Measurements from ENCODE around the gene TPD52L1.

The TPD52L1 gene

GRCh38 chr6:125254321-125254720 lies 100.7 kb downstream of the TPD52L1 start:
- Histone ChIP-seq H3K27ac (ENCODE audit: low read depth, low read length) (no peak overlapping the region), H4K5ac (ENCODE audit: low read length) (no peak overlapping the region), H3K79me2 (ENCODE audit: control insufficient read depth, insufficient read depth, low read length) (no peaks in the 10 kb centered on the region), H3K18ac (ENCODE audit: low read length) (no peak overlapping the region), H3K4me3 (ENCODE audit: low read length) (no peak overlapping the region), H2AK5ac (ENCODE audit: low read length) (no peak overlapping the region), H2BK5ac (ENCODE audit: low read length) (no peak overlapping the region), H4K8ac (ENCODE audit: low read depth, low read length) (no peak overlapping the region), H2BK120ac (ENCODE audit: low read depth, low read length) (no peak overlapping the region), H3K23ac (ENCODE audit: low read length) (no peak overlapping the region), H3K27me3 (ENCODE audit: insufficient read depth, low read length, poor library complexity) (no peaks in the 10 kb centered on the region), H3K56ac (ENCODE audit: low read length) (no peak overlapping the region), H3K9ac (ENCODE audit: low read length) (no peak overlapping the region), H3K36me3 (ENCODE audit: control insufficient read depth, insufficient read depth, low read length) (no peaks in the 10 kb centered on the region), H3K4me2 (ENCODE audit: low read length) (no peak overlapping the region), H2BK15ac (replicated peaks; ENCODE audit: low read depth) (no peak overlapping the region), H3K4me1 (ENCODE audit: control insufficient read depth, low read depth, low read length) (no peaks in the 10 kb centered on the region), H3K4ac (ENCODE audit: low read depth, low read length) (no peak overlapping the region), H3K79me1 (ENCODE audit: low read length) (no peaks in the 10 kb centered on the region)
- DNase-seq: no peak
- WGBS (ENCODE audit: extremely low coverage, insufficient coverage, low lambda C conversion rate): no CpG with 5 or more reads among the region's 3 CpGs

- H3K4me2 ChIP-seq (ENCODE audit: low read length): no peak overlapping the region
- no CpG with 5 or more reads among the region's 3 CpGs for WGBS (ENCODE audit: extremely low coverage, insufficient coverage, low lambda C conversion rate)
These were observed 101.6 kb downstream of the TPD52L1 start for GRCh38 chr6:125255201-125255600.

GRCh38 chr6:125257351-125257750 lies 103.8 kb downstream of the TPD52L1 start:
- WGBS (ENCODE audit: extremely low coverage, insufficient coverage, low lambda C conversion rate): no CpG with 5 or more reads among the region's 3 CpGs
- no peak for DNase-seq
- no peak overlapping the region for H3K4me3 ChIP-seq (ENCODE audit: low read length)

More at GRCh38 chr6:125255201-125255600, 101.6 kb downstream of the TPD52L1 start:
- no peaks in the 10 kb centered on the region for H3K79me2 ChIP-seq (ENCODE audit: control insufficient read depth, insufficient read depth, low read length)
- no peak overlapping the region for H2BK120ac ChIP-seq (ENCODE audit: low read depth, low read length)
- no peak overlapping the region for H4K5ac ChIP-seq (ENCODE audit: low read length)
- H3K79me1 ChIP-seq (ENCODE audit: low read length): no peaks in the 10 kb centered on the region
- H4K8ac ChIP-seq (ENCODE audit: low read depth, low read length): no peak overlapping the region
- H3K9ac ChIP-seq (ENCODE audit: low read length): no peak overlapping the region
- no peak overlapping the region for H3K27ac ChIP-seq (ENCODE audit: low read depth, low read length)
- DNase-seq: no peak
- no peak overlapping the region for H2AK5ac ChIP-seq (ENCODE audit: low read length)
- no peaks in the 10 kb centered on the region for H3K36me3 ChIP-seq (ENCODE audit: control insufficient read depth, insufficient read depth, low read length)
- H2BK15ac ChIP-seq (replicated peaks; ENCODE audit: low read depth): no peak overlapping the region
- no peak overlapping the region for H3K23ac ChIP-seq (ENCODE audit: low read length)
- no peaks in the 10 kb centered on the region for H3K27me3 ChIP-seq (ENCODE audit: insufficient read depth, low read length, poor library complexity)
- H3K4ac ChIP-seq (ENCODE audit: low read depth, low read length): no peak overlapping the region
- no peak overlapping the region for H3K18ac ChIP-seq (ENCODE audit: low read length)
- no peak overlapping the region for H3K4me3 ChIP-seq (ENCODE audit: low read length)
- H3K4me1 ChIP-seq (ENCODE audit: control insufficient read depth, low read depth, low read length): no peaks in the 10 kb centered on the region
- H2BK5ac ChIP-seq (ENCODE audit: low read length): no peak overlapping the region
- H3K56ac ChIP-seq (ENCODE audit: low read length): no peak overlapping the region

GRCh38 chr6:125258651-125259353 lies 105.2 kb downstream of the TPD52L1 start:
- H3K4ac ChIP-seq (ENCODE audit: low read depth, low read length): no peak overlapping the region
- H3K27ac ChIP-seq (ENCODE audit: low read depth, low read length): no peak overlapping the region
- H2BK5ac ChIP-seq (ENCODE audit: low read length): no peak overlapping the region
- H4K5ac ChIP-seq (ENCODE audit: low read length): no peak overlapping the region
- H3K79me2 ChIP-seq (ENCODE audit: control insufficient read depth, insufficient read depth, low read length): no peaks in the 10 kb centered on the region
- H3K36me3 ChIP-seq (ENCODE audit: control insufficient read depth, insufficient read depth, low read length): no peaks in the 10 kb centered on the region
- H2AK5ac ChIP-seq (ENCODE audit: low read length): no peak overlapping the region
- H3K4me2 ChIP-seq (ENCODE audit: low read length): no peak overlapping the region
- H3K4me1 ChIP-seq (ENCODE audit: control insufficient read depth, low read depth, low read length): no peaks in the 10 kb centered on the region
- H2BK15ac ChIP-seq (replicated peaks; ENCODE audit: low read depth): no peak overlapping the region
- H3K56ac ChIP-seq (ENCODE audit: low read length): no peak overlapping the region
- H3K4me3 ChIP-seq (ENCODE audit: low read length): no peak overlapping the region
- H3K27me3 ChIP-seq (ENCODE audit: insufficient read depth, low read length, poor library complexity): no peaks in the 10 kb centered on the region
- no peaks in the 10 kb centered on the region for H3K79me1 ChIP-seq (ENCODE audit: low read length)
- no peak for DNase-seq
- H2BK120ac ChIP-seq (ENCODE audit: low read depth, low read length): no peak overlapping the region
- WGBS (ENCODE audit: extremely low coverage, insufficient coverage, low lambda C conversion rate): no CpG with 5 or more reads among the region's 2 CpGs
- H3K23ac ChIP-seq (ENCODE audit: low read length): no peak overlapping the region
- no peak overlapping the region for H3K9ac ChIP-seq (ENCODE audit: low read length)
- H3K18ac ChIP-seq (ENCODE audit: low read length): no peak overlapping the region
- H4K8ac ChIP-seq (ENCODE audit: low read depth, low read length): no peak overlapping the region

More at GRCh38 chr6:125257351-125257750, 103.8 kb downstream of the TPD52L1 start:
- Histone ChIP-seq H4K8ac (ENCODE audit: low read depth, low read length) (no peak overlapping the region), H2AK5ac (ENCODE audit: low read length) (no peak overlapping the region), H3K18ac (ENCODE audit: low read length) (no peak overlapping the region), H3K4me2 (ENCODE audit: low read length) (no peak overlapping the region), H2BK5ac (ENCODE audit: low read length) (no peak overlapping the region), H3K79me2 (ENCODE audit: control insufficient read depth, insufficient read depth, low read length) (no peaks in the 10 kb centered on the region), H3K27ac (ENCODE audit: low read depth, low read length) (no peak overlapping the region), H3K4ac (ENCODE audit: low read depth, low read length) (no peak overlapping the region), H3K23ac (ENCODE audit: low read length) (no peak overlapping the region), H2BK120ac (ENCODE audit: low read depth, low read length) (no peak overlapping the region), H4K5ac (ENCODE audit: low read length) (no peak overlapping the region), H3K36me3 (ENCODE audit: control insufficient read depth, insufficient read depth, low read length) (no peaks in the 10 kb centered on the region), H3K79me1 (ENCODE audit: low read length) (no peaks in the 10 kb centered on the region), H3K56ac (ENCODE audit: low read length) (no peak overlapping the region), H2BK15ac (replicated peaks; ENCODE audit: low read depth) (no peak overlapping the region), H3K27me3 (ENCODE audit: insufficient read depth, low read length, poor library complexity) (no peaks in the 10 kb centered on the region), H3K9ac (ENCODE audit: low read length) (no peak overlapping the region), H3K4me1 (ENCODE audit: control insufficient read depth, low read depth, low read length) (no peaks in the 10 kb centered on the region)

- Histone ChIP-seq H3K79me2 (ENCODE audit: control insufficient read depth, insufficient read depth, low read length) (no peaks in the 10 kb centered on the region), H3K27me3 (ENCODE audit: insufficient read depth, low read length, poor library complexity) (no peaks in the 10 kb centered on the region), H2AK5ac (ENCODE audit: low read length) (no peak overlapping the region), H3K9ac (ENCODE audit: low read length) (no peak overlapping the region), H2BK120ac (ENCODE audit: low read depth, low read length) (no peak overlapping the region), H3K4me1 (ENCODE audit: control insufficient read depth, low read depth, low read length) (no peaks in the 10 kb centered on the region), H2BK5ac (ENCODE audit: low read length) (no peak overlapping the region), H3K18ac (ENCODE audit: low read length) (no peak overlapping the region), H3K4me3 (ENCODE audit: low read length) (no peak overlapping the region), H3K36me3 (ENCODE audit: control insufficient read depth, insufficient read depth, low read length) (no peaks in the 10 kb centered on the region), H4K8ac (ENCODE audit: low read depth, low read length) (no peak overlapping the region), H3K56ac (ENCODE audit: low read length) (no peak overlapping the region), H3K4me2 (ENCODE audit: low read length) (no peak overlapping the region), H3K23ac (ENCODE audit: low read length) (no peak overlapping the region), H3K4ac (ENCODE audit: low read depth, low read length) (no peak overlapping the region), H3K79me1 (ENCODE audit: low read length) (no peaks in the 10 kb centered on the region), H2BK15ac (replicated peaks; ENCODE audit: low read depth) (no peak overlapping the region), H4K5ac (ENCODE audit: low read length) (no peak overlapping the region), H3K27ac (ENCODE audit: low read depth, low read length) (no peak overlapping the region)
- no peak for DNase-seq
- WGBS (ENCODE audit: extremely low coverage, insufficient coverage, low lambda C conversion rate): no CpG with 5 or more reads among the region's 2 CpGs
These were observed 105.8 kb downstream of the TPD52L1 start for GRCh38 chr6:125259354-125259736.

All from mesendoderm (in vitro differentiated cells).